Measurements from ENCODE around the gene ATP6V1G1. TPM values are rescaled to one million over a fixed set of nuclear protein-coding genes. Genes with fewer than 3 reads are reported as not detected.

ATP6V1G1 gene
- total and polyA plus RNA-seq, 4 donors: 102 to 213 (median 168) TPM

DNA sequence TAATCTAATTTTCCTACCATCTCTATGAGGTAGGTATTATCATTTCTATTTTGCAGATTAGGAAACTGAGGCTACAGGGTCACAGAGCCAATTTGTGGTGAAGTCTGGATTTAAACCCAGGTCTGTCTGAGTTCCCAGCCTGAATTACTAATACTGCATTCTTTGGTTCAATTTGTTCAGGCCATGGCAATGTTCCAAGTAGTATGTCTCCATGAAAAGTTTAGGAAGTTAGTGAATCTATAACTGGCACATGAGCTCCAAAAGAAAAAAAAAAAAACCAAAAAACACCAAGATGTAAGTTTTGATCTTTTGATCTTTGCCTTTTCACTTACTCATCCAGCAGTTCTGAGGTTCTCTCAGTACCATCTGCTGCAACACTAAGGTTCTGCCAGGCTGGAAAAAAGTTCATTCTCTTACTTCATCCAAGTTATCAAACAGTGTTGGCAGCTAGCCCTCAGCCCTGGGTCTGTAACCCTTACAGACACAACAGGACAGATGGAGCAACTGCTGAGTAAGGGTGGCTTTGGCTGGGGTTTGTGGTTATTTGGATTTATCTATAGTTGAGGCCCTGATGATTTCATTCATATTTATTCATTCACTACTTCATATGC, 19.1 kb downstream of the ATP6V1G1 start:
- no peaks in the 10 kb centered on the region for H3K36me3 ChIP-seq (ENCODE audit: control insufficient read depth in 4 of 4, insufficient read depth in 4 of 4, low read length in 4 of 4)
- H3K9me3 ChIP-seq (ENCODE audit: control insufficient read depth in 4 of 4, insufficient read depth in 3 of 4, low read length in 3 of 4): no peaks in the 10 kb centered on the region
- no peak overlapping the region for H3K27ac ChIP-seq (ENCODE audit: low read depth in 1 of 2, low read length in 1 of 2)
- TF ChIP-seq, protein P1, sequence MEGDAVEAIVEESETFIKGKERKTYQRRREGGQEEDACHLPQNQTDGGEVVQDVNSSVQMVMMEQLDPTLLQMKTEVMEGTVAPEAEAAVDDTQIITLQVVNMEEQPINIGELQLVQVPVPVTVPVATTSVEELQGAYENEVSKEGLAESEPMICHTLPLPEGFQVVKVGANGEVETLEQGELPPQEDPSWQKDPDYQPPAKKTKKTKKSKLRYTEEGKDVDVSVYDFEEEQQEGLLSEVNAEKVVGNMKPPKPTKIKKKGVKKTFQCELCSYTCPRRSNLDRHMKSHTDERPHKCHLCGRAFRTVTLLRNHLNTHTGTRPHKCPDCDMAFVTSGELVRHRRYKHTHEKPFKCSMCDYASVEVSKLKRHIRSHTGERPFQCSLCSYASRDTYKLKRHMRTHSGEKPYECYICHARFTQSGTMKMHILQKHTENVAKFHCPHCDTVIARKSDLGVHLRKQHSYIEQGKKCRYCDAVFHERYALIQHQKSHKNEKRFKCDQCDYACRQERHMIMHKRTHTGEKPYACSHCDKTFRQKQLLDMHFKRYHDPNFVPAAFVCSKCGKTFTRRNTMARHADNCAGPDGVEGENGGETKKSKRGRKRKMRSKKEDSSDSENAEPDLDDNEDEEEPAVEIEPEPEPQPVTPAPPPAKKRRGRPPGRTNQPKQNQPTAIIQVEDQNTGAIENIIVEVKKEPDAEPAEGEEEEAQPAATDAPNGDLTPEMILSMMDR (IDR thresholded peaks at IDR 0.05; ENCODE audit: control extremely low read depth, extremely low read depth): no peak
- peaks cover 0 to 10% (median 4%) of the 10 kb centered on the region in 5 donors for H3K4me1 ChIP-seq (ENCODE audit: control insufficient read depth in 5 of 5, insufficient read depth in 5 of 5, low read length in 5 of 5)
- H3K27me3 ChIP-seq (ENCODE audit: control insufficient read depth in 3 of 3, insufficient read depth in 3 of 3, low read length in 2 of 3): no peaks in the 10 kb centered on the region
- ATAC-seq (ENCODE audit: insufficient read depth, low FRiP score) (no peak), DNase-seq (peak; percentile 28 to 54 (median 48))
- H3K9ac ChIP-seq (ENCODE audit: insufficient read depth in 1 of 2, low read length in 2 of 2): no peak overlapping the region
- no peak overlapping the region for H3K4me3 ChIP-seq

DNA sequence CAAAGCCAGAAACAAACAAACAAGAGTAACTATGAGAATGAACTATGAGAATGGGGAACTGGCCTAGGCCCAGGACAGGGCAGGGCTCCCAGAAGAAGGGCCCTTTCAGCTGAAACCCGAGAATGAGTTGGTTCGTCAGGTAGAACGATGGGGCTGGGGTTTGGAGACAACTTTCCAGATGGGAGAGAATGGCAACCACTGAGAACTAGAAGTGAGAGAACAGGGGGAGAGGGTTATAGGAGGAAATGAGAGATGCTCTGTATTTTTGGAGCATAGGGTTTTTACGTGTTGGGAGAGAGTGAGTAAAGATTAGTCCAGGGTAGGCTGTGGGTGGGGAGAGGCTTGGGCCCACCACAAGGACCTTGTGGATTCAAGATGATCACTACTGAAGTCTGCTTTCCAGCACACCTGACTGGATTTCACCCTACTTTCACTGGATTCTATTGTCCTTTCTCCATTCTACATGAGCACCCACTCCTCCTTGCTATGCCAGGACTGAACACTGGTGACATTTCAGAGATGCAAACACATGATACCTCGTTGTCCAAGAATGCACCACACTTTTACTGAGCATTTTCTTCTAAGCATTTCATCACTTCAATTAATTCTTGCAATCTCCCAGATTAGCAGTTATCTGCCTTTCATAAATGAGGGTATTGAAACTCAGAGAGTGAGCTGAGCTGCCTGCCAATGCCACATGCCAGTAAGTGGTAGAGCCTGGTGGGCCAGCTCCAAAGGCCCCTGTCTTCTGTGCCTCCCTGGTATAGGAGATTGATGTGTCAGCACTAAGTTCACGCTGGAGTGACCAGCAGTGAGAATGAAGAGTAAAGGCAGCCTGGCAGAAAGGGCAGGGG, 20.3 kb downstream of the ATP6V1G1 start:
- Histone ChIP-seq H3K4me1 (ENCODE audit: control insufficient read depth in 5 of 5, insufficient read depth in 5 of 5, low read length in 5 of 5) (peaks cover 0 to 22% (median 9%) of the 10 kb centered on the region in 5 donors), H3K36me3 (ENCODE audit: control insufficient read depth in 4 of 4, insufficient read depth in 4 of 4, low read length in 4 of 4) (peaks cover 0 to 2% (median 0%) of the 10 kb centered on the region in 4 donors), H3K27ac (ENCODE audit: low read depth in 1 of 2, low read length in 1 of 2) (no peak overlapping the region), H3K4me3 (no peak overlapping the region), H3K27me3 (ENCODE audit: control insufficient read depth in 3 of 3, insufficient read depth in 3 of 3, low read length in 2 of 3) (no peaks in the 10 kb centered on the region), H3K9ac (ENCODE audit: insufficient read depth in 1 of 2, low read length in 2 of 2) (no peak overlapping the region), H3K9me3 (ENCODE audit: control insufficient read depth in 4 of 4, insufficient read depth in 3 of 4, low read length in 3 of 4) (no peaks in the 10 kb centered on the region)
- TF ChIP-seq, protein P1 (IDR thresholded peaks at IDR 0.05; ENCODE audit: control extremely low read depth, extremely low read depth): no peak
- DNase-seq: no peak
- ATAC-seq (ENCODE audit: insufficient read depth, low FRiP score): no peak
- 83 to 85% methylated on average over 6 of the region's 6 CpGs for WGBS, 2 donors

DNA sequence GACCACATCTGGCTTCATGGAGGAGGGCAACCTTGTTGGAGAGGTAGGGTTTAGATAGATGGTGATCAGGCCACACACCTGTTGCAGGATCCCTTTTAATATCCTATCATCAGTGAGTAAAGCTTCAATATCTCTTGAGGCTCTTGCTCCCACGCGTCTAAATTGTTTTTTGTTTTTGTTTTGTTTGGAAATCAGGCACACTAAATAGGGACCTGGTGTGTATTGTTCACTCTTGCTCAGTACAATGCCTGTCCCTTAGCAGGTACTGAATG, 20.9 kb downstream of the ATP6V1G1 start:
- Histone ChIP-seq H3K9me3 (ENCODE audit: control insufficient read depth in 4 of 4, insufficient read depth in 3 of 4, low read length in 3 of 4) (no peaks in the 10 kb centered on the region), H3K27me3 (ENCODE audit: control insufficient read depth in 3 of 3, insufficient read depth in 3 of 3, low read length in 2 of 3) (no peaks in the 10 kb centered on the region), H3K9ac (ENCODE audit: insufficient read depth in 1 of 2, low read length in 2 of 2) (no peak overlapping the region), H3K36me3 (ENCODE audit: control insufficient read depth in 4 of 4, insufficient read depth in 4 of 4, low read length in 4 of 4) (peaks cover 0 to 3% (median 0%) of the 10 kb centered on the region in 4 donors), H3K4me1 (ENCODE audit: control insufficient read depth in 5 of 5, insufficient read depth in 5 of 5, low read length in 5 of 5) (peaks cover 0 to 22% (median 9%) of the 10 kb centered on the region in 5 donors), H3K27ac (ENCODE audit: low read depth in 1 of 2, low read length in 1 of 2) (no peak overlapping the region), H3K4me3 (no peak overlapping the region)
- ATAC-seq (ENCODE audit: insufficient read depth, low FRiP score) (no peak), DNase-seq (no peak)
- TF ChIP-seq, protein P1 (IDR thresholded peaks at IDR 0.05; ENCODE audit: control extremely low read depth, extremely low read depth): no peak
- 97% methylated on average over 2 of the region's 2 CpGs for WGBS, 2 donors

All from lung (tissue), 12 donors.